NCI-H2081 treated with DMSO at 0.1 percent for 48 hours (cell line): ENCODE measurements around the gene TRA2B.

Experiments
- DNase-seq: peaks from one replicate; lab custom pipeline; 2025; lab: John Stamatoyannopoulos, UW

Gene TRA2B

DNA sequence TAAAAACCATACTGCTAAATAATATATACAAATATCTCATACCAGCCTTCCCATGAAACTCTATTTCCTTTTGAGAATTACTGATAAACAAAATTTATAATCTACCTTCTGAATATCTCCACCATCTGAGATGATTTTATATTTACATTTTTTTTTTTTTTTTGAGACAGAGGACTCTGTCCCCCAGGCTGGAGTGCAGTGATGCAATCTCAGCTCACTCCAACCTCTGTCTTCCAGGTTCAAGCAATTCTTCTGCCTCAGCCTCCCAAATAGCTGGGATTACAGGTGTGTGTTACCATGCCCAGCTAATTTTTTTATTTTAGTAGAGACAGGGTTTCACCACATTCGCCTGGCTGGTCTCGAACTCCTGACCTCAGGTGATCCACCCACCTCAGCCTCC, 70.2 kb downstream of the TRA2B start:
- no peak for DNase-seq

- DNase-seq = no peak
Observed at GRCh38 chr3:185866995-185867394, 70.8 kb downstream of the TRA2B start.

GRCh38 chr3:185866555-185866954, 71.3 kb downstream of the TRA2B start:
- DNase-seq = no peak
